Measurements from ENCODE around the gene ASTN2.
"Not testable (repeated sequence)": the region's sequence is repeated elsewhere in the genome, so short reads cannot be mapped to it uniquely, and the experiment has no call there.

The ASTN2 gene

GRCh38 chr9:116476935-116477381 is 937.9 kb downstream of the ASTN2 start:
- no peak for DNase-seq (ENCODE audit: low read depth)

- no peak for DNase-seq (ENCODE audit: low read depth)
Measured at GRCh38 chr9:116476002-116476401, 938.9 kb downstream of the ASTN2 start.

GRCh38 chr9:116475201-116475600 is 939.7 kb downstream of the ASTN2 start:
- no peak for DNase-seq (ENCODE audit: low read depth)

- no peak for DNase-seq (ENCODE audit: low read depth)
Measured at GRCh38 chr9:116471944-116472506, 942.8 kb downstream of the ASTN2 start.

GRCh38 chr9:116471093-116471906 is 943.6 kb downstream of the ASTN2 start:
- no peak for DNase-seq (ENCODE audit: low read depth)

- DNase-seq (ENCODE audit: low read depth): no peak
Measured at GRCh38 chr9:116468793-116469527, 945.9 kb downstream of the ASTN2 start.

GRCh38 chr9:116468369-116468768 is 946.5 kb downstream of the ASTN2 start:
- no peak for DNase-seq (ENCODE audit: low read depth)

GRCh38 chr9:116467740-116468351 is 947.0 kb downstream of the ASTN2 start:
- DNase-seq (ENCODE audit: low read depth): no peak

- DNase-seq (ENCODE audit: low read depth): no peak
Measured at GRCh38 chr9:116466271-116467235, 948.3 kb downstream of the ASTN2 start.

- DNase-seq (ENCODE audit: low read depth): no peak
Measured at GRCh38 chr9:116465576-116466270, 949.1 kb downstream of the ASTN2 start.

- DNase-seq (ENCODE audit: low read depth): no peak
Measured at GRCh38 chr9:116464987-116465571, 949.8 kb downstream of the ASTN2 start.

- no peak for DNase-seq (ENCODE audit: low read depth)
Measured at GRCh38 chr9:116464423-116464822, 950.4 kb downstream of the ASTN2 start.

GRCh38 chr9:116461632-116462031 is 953.2 kb downstream of the ASTN2 start:
- no peak for DNase-seq (ENCODE audit: low read depth)

GRCh38 chr9:116460026-116460425 is 954.8 kb downstream of the ASTN2 start:
- DNase-seq (ENCODE audit: low read depth): no peak

- DNase-seq (ENCODE audit: low read depth): no peak
Measured at GRCh38 chr9:116459576-116459975, 955.3 kb downstream of the ASTN2 start.

- DNase-seq (ENCODE audit: low read depth): no peak
Measured at GRCh38 chr9:116456490-116457088, 958.3 kb downstream of the ASTN2 start.

GRCh38 chr9:116454539-116454938 is 960.3 kb downstream of the ASTN2 start:
- DNase-seq (ENCODE audit: low read depth): not testable (repeated sequence)

- no peak for DNase-seq (ENCODE audit: low read depth)
Measured at GRCh38 chr9:116453785-116454184, 961.1 kb downstream of the ASTN2 start.

GRCh38 chr9:116452634-116453033 is 962.2 kb downstream of the ASTN2 start:
- no peak for DNase-seq (ENCODE audit: low read depth)

GRCh38 chr9:116452227-116452626 is 962.6 kb downstream of the ASTN2 start:
- no peak for DNase-seq (ENCODE audit: low read depth)
